Fibroblast of skin of abdomen (primary cell): ENCODE data around the gene CREB3L4.

Source experiments
- DNase-seq: peaks from one replicate; pipeline ENCODE4 v3.0.0-alpha.2; 2013

CREB3L4 gene

DNA sequence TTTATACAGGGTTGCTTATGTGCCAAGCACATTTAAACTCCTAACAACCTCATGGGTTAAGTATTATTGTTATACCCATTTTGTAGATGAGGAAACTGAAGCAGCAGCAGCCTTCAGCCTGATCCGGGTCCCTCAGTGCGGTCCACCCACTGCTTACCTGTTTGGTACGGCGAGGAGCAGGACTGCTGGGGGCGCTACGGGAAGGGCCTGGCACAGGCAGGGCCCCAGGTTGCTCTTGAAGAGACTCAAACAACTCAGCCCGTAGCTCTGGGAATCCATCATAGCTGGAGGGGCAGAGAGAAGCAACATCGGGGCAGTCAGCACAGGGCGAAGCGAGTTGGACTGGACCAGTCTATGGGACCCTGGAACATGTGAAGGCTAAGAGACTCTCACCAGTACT, 30.4 kb upstream of the CREB3L4 start:
- DNase-seq = no peak

DNA sequence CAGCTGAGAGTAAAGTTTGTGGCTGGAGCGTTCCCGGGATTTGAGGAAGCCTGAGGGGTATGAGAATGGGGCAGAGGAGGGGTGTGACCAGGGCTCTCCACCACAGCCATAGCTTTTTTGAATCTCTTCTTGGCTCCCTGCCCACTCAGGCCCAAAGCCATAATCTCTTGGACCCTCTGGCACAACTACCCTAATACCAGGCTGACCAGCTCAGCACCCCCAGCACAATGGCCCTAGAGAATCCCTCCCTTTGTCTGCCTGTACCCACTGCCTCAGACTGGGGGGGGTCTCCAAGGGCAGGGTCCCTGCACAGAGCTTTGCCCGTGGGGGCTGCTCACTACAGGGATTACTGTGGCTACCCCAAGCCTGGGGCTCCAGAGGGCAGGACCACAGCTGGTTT, 28.7 kb upstream of the CREB3L4 start:
- DNase-seq = no peak

DNA sequence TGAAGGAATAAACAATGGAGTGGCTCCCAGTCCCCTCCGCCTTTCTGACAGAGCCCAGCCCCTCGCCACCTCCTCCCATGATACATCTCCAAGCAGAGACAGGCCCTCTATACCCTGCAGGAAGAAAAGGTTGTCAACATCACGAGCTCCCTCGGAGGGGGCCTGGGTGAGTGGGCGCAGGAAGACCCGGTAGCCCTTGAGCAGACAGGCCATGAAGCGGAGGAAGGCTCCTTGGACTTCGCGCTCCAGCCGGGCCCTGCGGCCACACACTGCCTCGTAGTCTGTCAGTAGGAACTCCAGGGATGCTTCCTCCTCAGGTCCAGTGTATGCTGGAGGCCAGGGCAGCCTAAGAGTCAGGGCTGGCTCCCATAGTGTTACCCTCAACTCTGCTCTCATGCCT, 28.2 kb upstream of the CREB3L4 start:
- no peak for DNase-seq

DNA sequence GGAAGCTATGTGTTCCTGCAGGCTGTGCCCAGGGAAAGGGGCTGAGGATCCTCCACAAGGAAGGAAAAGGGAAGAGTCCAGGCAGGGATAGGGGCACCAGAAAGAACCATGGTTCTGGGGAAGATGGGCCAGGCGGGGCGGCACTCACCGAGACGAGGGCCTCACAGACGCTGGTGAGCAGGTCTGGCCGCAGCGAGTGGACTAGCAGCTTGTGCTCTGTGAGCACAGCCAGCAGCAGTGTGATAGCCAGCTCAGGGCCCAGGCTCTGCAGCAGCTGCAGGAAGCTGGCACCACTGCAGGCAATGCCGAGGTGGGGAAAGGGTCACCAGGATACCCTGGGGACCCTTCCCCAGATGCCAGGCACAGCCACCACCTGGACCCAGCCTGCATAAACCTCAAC, 26.9 kb upstream of the CREB3L4 start:
- no peak for DNase-seq

DNA sequence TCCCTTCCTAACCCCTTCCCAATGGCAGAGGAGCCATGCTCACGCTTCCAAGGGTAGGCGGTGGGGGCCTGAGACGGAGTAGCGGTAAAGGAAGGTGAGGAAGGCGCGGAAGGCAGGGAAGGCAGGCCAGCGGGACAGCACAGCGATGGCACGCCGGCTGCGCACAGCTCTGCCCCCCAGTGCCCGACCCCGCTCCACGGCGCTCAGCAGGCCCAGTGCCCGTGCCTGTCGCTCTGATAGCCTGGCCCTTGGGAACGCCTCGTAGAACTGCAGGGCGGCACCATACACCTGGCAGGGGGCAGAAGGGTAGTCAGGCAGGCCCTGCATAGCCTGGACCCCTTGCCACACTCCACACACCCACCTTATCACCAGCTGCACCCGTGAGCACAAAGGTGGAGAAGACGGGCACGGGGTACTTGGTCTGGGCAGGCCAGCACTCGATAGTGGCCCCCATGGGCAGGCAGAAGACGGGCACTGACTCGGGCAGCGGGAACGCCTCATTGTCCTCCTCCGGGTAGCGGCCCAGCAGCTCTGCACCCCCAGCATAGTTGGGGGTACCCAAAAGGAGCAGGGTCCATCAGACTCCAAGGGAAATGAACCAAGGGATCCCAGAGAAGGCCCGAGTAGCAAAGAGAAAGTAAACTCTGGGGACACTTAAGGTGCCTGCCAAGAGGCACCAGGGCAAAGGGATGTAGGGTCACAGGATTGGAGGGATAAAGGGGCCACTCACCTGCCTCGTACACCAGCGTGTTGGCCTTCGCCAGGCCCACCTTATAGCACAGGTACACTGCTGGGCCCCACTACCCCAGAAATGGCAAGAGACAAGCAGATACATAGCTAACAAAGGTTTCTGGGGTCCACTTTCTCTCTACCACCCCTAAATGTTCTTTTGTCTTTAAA, 25.6 kb upstream of the CREB3L4 start:
- DNase-seq = no peak

DNA sequence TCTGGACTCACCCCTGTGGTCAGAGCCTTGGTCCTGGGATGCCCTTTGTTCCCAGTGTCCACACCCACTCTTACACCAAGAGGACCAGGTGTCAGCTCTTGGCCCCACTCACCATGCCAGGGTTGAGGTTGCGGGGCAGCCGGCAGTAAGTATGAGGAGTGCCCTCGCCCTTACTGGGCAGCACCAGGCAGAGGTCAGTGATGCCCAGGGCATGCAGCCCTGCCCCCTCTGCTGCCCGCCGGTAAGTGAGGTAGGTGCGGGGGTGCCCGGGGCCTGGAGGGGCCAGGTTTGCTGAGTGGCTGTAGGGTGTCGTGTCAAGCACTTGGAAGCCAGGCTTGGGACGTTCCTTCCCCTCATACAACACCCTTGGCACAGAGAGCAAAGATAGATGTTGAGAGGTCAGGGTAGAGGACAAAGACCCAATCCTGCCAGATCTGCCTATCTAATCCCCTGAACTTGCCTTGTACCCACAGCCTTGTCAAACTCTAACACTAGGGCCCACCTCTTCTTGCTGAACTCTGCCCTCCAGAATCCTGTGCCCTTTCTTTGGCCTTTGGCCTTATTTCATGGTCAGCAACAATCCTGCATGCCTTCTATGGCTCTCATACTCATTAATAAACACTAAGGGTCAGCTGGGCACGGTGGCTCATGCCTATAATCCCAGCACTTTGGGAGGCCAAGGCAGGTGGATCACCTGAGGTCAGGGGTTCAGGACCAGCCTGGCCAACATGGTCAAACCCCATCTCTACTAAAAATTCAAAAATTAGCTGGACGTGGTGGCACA, 24.7 kb upstream of the CREB3L4 start:
- DNase-seq = no peak

DNA sequence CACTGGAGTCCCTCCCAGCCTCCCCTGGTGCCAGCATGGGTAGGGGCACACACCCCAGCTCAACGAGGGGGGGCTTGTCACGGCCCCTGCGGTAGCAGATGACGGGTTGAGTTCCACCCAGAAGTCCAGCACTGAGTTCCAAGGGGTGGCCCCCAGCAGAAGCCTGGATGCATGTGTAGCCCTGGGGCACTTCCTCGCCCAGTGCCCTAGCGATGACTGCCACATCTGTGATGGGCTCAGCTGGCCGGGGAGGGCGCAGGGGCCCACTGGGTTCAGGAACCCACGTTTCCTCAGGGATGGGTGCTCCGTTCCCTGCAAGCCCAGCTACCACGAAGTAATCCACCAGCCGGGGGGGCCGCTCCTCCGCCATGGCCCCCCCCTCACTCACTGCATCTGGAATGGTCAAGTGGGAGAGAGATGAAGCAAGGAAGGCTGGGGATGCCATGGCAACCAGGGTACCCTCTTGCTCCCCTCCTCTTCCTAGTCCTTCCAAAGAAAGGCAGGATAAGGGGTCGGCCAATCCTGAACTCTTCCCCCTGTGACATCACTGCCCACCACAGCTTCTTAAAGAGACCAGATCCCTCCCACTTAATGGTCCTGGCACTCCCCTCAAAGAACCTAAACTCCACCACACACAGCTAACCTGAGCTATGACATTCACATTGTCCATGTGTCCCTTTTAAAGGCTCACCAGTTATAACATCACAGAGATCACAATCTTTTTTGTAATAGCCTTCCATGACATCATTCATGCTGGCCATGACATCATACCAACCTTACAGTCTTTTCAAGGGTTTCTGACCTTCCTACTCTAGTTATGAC, 23.5 kb upstream of the CREB3L4 start:
- no peak for DNase-seq

DNA sequence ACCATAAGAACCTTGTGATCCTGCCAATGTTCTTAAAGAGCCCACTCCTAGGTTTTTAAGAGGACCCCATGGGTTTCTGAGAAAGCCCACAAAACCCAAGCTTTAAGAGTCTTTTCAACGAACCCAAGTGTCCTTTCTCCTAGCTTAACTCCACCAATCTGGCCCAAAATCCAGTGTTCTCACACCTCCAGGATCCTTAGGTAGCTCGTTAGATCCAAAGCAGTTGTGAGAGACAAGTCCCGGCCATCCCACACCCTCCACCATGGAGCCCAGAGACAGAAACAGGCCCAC, 22.9 kb upstream of the CREB3L4 start:
- no peak for DNase-seq

DNA sequence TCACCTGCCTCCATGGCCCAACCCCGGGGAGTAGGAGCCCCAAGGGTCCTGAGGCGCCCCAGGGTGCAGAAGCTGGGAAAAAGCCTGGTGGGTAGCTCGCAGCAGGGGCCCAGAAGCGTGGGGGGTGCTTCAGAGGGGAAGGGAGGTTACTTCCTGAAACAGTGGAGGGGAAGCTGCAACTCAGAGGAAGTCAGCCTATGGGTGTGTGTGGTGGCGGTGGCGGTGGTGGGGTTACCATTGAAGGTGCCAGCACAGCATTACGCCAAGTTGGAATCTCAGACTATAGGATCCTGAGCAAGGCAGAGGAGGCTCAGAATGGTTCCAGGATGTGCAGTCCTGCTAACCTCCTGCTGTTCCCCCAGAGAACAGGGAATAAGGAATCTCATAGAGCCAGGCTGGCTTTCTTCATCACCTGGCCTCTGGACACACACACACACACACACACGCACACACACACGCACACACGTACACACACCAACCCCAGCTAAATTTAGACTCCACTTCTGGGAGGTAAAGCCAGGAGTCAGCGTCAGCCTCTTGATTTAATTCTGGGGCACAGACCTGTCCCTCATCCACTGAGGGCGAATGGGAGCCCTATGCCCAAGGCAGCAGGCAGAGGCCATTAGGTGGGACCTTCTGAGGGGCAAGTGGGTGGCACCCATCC, 22.4 kb upstream of the CREB3L4 start:
- peak; percentile 23 for DNase-seq

DNA sequence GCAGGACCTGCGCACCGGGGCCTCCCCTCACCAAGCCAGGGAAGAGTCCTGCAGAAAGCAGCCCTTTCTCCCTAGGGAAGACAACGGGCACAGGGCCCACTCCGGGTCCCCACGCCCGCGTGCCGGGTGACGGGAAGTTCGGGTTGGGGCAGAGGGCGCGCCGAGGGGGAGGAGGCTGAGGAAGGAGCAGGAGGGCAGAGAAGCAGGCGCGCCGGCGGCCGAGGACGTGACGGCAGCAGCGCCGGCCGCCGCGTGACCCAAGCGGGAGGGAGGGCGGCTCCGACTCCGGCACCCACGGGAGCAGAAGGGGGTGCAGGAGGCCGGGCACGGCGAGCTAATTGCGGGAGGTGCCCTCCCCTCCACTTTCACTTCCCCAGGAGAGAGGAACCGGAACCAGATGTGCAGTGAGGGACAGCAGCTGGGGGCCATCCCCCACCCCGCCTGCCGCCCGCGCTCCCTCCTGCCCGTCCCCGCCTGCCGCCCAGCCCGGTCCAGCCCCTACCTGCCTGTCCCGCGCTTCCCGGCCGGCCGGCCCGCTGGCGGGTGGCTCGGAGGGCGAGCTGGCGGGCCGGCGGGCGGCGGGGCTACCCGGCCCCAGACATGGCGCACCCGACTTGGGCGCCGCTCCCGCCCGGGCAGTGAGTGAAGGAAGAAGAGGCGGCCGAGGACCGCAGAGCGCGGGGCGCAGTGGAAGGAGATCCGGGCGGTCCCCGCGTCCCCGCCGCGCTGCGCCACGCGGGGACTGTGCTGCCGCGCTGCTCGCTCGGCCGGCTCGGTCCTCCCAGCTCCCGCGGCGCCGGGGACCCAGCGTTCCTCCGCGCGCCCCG, 21.7 kb upstream of the CREB3L4 start:
- peak; percentile 48 for DNase-seq

DNA sequence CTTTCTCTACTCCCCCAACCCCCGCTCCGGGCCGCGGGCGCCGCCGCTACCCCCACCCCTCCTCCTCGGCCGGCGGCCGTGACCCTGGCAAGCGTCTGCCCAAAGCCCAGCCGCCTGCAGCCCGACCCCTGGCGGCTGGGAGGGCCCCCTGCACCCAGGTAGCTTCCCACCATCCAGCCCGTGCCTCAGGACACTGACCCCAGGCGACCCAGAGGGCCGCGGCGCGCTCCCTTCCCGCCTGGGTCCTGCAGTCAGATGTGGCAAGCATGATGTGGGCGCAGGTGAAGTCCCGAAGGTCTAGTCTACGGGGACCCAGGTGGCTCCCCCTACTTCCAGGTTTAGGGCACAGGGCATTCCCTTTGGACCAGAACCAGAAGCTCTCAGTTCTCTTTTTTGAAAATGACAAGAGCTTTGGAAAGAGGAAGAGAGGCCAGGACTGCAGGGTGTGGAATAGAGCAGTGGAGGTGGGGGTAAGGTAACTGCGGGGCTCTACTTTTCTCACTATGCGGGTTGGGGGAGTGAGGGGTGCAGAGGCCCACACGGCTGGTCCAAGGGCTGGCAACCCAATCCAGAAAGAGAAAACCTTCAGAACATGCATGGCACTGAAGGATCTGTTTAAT, 21.0 kb upstream of the CREB3L4 start, which contains the start of gene DENND4B:
DENND4B (minus strand) TSS at position 97 of the 620 bp plus-strand sequence. CDS start 2,344 bp downstream, outside the sequence.
- DNase-seq = peak; percentile 73

DNA sequence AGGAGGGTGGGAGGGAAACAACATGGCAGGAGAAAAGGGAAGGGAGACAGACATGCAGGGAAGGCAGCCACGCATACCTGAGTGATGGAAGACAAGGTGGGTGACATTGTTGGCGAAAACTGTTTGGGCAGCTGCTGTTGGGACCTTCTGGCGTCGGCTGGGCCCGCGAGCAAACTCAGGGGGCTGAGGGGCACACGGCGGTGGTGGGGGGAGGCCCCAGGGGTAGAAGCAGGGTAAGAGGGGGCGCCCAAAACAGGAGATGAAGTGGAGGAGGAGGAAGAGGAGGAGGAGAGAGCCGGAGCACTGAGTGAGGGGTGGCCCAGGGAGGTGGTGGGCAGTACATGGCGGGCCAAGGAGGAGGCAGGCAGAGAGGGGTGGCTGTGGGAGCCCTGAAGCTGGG, 16.5 kb upstream of the CREB3L4 start:
- DNase-seq = no peak

DNA sequence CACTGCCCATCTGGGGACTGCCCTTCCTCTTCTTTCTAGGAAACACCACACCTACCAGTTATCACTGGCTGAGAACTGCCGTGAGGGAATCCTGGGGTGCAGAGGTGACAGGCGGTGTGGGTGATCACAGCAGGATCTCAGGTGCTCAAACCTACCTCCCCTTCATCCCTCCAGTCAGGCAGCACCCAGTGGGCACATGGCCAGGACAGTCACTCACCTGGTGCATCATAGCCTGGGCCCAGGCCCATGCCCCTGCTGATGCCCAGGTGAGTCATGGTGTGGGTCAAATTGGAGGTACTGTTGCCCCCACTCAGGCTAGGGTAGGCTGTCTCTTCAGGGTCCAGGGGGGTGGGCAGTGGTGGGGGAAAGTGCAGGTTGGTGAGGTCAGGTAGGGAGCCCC, 15.9 kb upstream of the CREB3L4 start:
- DNase-seq = no peak

DNA sequence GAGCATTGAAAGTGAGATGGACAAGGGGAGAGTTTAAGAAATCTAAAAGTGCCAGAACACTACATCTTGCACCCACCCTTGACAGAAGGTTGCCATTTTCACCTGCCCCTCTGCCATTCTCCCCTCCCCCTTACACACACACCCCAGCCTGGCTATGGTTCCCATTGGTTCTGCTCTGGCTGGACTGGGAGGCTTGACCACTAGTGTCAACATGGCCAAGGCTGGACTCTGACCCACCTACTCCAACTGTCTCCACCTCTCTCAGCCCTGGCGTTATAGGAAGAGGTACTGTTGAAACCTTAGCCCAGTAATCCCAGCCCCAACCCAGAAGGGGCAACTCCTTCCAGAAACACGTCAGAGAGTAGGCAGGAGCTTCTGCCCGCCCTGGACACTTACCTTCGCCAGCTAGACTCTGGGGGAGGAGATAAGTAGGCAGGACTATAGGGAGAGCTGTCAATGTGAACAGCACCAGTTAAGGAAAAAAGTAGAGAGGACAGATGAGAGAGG, 13.8 kb upstream of the CREB3L4 start:
- DNase-seq = no peak

DNA sequence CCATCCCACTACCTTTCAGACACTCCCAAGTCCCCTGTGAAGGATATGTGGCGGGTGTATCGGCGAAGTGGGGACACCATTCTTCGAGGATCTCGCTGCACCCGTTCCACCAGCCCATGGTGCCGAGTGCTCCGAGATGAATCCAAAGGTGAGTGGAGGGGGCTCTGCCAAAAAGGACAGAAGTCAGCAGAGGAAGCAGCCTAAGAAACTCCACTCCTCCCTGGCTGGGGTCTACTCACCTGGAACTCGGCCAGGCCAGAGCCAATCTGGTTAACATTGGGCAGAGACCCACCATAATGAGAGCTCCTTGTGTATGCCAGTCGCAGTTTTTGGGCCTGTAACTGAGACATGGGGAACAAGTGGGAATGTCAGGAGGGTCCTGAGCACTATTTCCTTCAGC, 12.9 kb upstream of the CREB3L4 start:
- DNase-seq = no peak

DNA sequence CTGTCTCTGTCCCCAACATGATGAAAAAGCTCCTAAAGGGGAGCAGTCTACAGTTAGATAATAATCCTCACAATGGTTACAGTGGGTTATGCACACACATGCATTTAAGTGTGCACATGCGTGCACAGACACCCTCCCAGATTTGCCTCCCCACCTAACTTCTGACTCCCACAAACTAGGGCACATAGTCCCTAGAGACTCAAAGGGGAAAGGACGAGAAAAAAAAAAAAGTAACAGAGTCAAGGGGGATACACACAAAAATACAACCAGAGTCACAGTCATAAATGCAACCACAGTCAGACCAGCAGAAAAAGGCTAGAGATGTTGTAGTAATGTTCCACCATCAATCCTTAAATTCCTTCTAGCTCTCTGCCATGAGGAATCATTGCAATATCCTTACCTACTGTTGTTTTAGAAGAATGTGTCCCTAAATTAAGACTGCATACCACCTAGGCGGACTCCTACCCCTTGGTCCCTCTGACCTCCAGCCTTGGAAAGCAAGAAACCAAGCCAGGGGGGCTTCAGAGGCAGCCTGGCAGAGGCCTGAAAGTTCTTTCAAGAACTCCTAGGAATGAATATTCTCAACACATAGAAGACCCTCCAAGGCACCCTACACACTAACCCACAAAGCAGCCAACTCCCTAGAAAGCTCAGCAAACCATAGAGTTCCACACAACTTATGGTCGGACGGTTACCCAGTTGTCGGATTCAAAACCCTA, 10.5 kb upstream of the CREB3L4 start:
- no peak for DNase-seq

DNA sequence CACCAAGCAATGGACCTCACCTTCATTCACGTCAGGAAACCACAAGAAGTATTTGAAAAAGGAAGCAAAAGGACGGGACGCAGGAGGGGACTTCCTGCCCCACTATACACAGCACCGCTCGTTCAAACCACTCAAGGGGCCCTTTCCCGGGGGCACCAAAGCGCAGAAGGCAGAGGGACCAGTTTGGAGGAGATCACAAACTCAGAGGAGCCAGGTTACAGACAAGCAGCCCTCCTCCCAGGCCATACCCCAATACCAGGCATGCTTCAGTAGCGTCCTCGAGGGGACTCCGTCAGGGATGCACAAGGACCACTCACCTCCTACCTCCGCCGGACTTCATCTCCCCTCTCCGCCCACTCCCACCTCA, 10.0 kb upstream of the CREB3L4 start:
- no peak for DNase-seq

DNA sequence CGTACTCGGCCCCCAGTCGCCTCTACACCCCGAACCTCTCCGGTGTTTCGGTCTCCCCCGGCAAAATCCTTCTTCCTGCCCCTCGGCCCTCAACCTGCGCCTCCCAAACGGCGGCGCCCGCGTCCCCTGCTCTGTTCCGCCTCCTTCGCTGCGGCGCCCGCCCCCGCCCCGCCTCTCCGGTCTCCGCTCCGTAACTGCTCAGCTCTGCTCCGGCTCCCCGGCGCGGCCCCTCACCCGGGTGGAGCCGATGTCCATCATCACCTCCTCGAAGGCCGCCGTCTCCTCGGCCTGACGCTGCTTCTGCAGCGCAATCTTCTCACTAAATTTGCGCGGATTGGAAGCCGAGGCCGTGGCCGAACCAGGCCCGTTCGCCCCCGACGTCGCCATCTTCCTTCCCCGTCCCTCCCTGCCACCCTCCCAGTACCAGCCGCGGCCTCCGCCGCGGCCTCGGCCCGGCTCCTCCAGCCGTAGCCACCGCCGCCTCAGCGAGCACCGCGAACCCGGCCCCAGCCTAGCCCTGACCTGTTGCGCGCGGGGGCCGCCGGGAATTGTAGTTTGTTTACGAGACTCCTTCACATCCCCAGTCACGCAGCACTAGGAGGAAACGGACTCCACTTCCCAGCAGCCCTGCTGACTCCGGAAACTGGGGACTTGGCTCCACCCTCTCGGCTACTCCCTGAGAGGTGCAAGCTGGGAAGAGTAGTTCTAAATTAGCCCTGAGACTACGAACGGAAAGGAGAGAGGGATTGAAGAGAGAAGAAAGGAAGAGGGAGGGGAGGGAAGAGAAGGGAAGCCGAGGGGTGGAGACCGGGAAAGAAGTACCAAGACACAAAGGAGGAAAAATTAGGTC, 9.4 kb upstream of the CREB3L4 start, which contains the start of gene CRTC2:
CRTC2 (minus strand) TSS at position 502 of the 850 bp plus-strand sequence; CDS start at position 387, 115 bp downstream.
- peak; percentile 98 for DNase-seq

DNA sequence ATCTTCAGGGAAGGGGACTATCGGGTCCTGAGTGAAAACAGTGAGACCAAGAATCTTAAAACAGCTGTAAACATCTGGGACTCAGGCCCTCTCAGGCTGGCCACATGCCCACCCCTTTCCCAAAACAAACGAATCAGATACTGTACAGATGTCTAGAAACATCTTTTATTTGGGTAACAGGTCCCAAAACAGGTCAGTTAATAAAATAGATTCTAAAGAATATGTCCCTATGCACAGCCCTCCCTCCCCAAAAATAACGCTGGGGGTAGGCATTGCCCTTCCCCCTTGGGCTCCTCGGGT, 8.8 kb upstream of the CREB3L4 start:
- DNase-seq = no peak
